ENCODE data around the gene MAP3K5.

Gene MAP3K5

DNA sequence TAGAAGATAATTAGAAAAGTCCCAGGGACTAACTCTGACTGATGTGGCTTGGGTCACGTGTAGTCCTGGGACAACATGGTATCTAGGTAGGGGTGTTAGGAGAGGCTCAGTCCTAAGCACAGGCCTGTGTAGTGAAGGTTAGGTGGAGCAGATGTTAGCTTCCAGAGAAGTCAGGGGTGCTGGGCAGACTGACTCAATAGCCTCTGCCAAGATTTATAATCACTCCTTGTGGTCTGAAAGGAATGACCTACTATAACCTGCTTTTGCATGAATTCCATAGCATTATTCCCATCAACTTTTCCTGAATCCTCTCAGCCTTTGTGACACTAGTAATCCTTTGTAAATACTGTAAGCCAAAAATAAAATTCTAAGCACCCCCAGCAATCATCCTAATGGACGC is 19.9 kb upstream of the MAP3K5 start:
- TF ChIP-seq SIN3A (IDR thresholded peaks at IDR 0.05; ENCODE audit: borderline replicate concordance, insufficient read depth, low read length) (no peak), POLR2AphosphoS5 (IDR thresholded peaks at IDR 0.05; ENCODE audit: low read depth, low read length) (no peak), FOXP2 (optimal IDR thresholded peaks at IDR 0.05; ENCODE audit: borderline replicate concordance, extremely low read depth, extremely low read length, insufficient read depth) (no peak), TAF1 (IDR thresholded peaks at IDR 0.05; ENCODE audit: borderline replicate concordance, insufficient read depth, low read length) (no peak)
- TF ChIP-seq, protein P1, sequence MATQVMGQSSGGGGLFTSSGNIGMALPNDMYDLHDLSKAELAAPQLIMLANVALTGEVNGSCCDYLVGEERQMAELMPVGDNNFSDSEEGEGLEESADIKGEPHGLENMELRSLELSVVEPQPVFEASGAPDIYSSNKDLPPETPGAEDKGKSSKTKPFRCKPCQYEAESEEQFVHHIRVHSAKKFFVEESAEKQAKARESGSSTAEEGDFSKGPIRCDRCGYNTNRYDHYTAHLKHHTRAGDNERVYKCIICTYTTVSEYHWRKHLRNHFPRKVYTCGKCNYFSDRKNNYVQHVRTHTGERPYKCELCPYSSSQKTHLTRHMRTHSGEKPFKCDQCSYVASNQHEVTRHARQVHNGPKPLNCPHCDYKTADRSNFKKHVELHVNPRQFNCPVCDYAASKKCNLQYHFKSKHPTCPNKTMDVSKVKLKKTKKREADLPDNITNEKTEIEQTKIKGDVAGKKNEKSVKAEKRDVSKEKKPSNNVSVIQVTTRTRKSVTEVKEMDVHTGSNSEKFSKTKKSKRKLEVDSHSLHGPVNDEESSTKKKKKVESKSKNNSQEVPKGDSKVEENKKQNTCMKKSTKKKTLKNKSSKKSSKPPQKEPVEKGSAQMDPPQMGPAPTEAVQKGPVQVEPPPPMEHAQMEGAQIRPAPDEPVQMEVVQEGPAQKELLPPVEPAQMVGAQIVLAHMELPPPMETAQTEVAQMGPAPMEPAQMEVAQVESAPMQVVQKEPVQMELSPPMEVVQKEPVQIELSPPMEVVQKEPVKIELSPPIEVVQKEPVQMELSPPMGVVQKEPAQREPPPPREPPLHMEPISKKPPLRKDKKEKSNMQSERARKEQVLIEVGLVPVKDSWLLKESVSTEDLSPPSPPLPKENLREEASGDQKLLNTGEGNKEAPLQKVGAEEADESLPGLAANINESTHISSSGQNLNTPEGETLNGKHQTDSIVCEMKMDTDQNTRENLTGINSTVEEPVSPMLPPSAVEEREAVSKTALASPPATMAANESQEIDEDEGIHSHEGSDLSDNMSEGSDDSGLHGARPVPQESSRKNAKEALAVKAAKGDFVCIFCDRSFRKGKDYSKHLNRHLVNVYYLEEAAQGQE (IDR thresholded peaks at IDR 0.05; ENCODE audit: insufficient read depth in 1 of 2, low read depth in 2 of 2, low read length in 2 of 2), result no peak

DNA sequence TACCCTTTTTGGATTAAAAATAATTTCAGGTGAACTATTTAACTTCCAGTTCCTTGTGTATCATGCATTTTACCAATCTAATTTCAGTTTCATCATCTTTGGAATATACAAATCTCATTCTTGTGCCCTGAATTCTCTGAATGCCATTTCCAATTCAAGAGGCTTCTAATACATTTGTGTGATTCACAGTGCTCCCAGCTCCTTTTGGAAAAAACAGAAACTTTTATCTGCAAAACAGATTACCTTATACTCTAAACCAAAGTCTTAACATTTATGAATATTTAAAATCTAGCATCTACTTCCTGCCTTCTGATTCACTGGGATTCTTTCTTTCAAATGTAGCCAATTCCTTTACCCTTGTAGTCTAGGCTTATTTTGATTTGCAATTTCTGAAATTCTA is 19.0 kb upstream of the MAP3K5 start:
- TF ChIP-seq SIN3A (IDR thresholded peaks at IDR 0.05; ENCODE audit: borderline replicate concordance, insufficient read depth, low read length), result no peak
- TF ChIP-seq POLR2AphosphoS5 (IDR thresholded peaks at IDR 0.05; ENCODE audit: low read depth, low read length), result no peak
- no peak for TF ChIP-seq FOXP2 (optimal IDR thresholded peaks at IDR 0.05; ENCODE audit: borderline replicate concordance, extremely low read depth, extremely low read length, insufficient read depth)
- no peak for TF ChIP-seq TAF1 (IDR thresholded peaks at IDR 0.05; ENCODE audit: borderline replicate concordance, insufficient read depth, low read length)
- TF ChIP-seq, protein P1 (IDR thresholded peaks at IDR 0.05; ENCODE audit: insufficient read depth in 1 of 2, low read depth in 2 of 2, low read length in 2 of 2), result no peak

DNA sequence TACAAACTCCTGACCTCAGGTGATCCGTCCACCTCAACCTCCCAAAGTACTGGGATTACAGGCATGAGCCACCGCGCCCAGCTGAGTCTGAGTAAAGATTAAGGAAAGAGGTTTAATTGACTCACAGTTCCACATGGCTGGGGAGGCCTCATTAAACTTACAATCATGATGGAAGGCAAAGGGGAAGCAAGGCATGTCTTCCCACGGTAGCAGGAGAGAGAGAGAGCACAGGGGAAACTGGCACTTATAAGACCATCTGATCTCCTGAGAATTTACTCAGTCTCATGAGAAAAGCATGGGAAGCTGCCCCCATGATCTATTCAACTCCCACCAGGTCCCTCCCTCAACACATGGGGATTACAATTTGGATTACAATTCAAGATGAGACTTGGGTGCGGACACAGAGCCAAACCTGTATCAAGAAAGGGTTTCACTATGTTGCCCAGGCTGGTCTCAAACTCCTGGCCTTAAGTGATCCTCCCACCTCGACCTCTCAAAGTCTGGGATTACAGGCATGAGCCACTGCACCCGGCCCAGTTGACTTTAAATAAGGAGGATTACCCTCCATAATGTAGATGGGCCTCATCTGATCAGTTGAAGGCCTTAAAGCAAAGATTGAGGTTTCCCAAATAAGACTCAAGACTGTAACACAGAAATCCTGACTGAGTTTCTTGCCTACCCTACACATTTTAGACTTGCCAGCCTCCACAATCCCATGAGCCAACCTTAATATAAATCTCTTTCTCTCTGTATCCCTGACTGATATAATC is 17.0 kb upstream of the MAP3K5 start:
- TF ChIP-seq FOXP2 (optimal IDR thresholded peaks at IDR 0.05; ENCODE audit: borderline replicate concordance, extremely low read depth, extremely low read length, insufficient read depth) (no peak), TAF1 (IDR thresholded peaks at IDR 0.05; ENCODE audit: borderline replicate concordance, insufficient read depth, low read length) (no peak), SIN3A (IDR thresholded peaks at IDR 0.05; ENCODE audit: borderline replicate concordance, insufficient read depth, low read length) (no peak), POLR2AphosphoS5 (IDR thresholded peaks at IDR 0.05; ENCODE audit: low read depth, low read length) (no peak)
- TF ChIP-seq, protein P1 (IDR thresholded peaks at IDR 0.05; ENCODE audit: insufficient read depth in 1 of 2, low read depth in 2 of 2, low read length in 2 of 2), result no peak

DNA sequence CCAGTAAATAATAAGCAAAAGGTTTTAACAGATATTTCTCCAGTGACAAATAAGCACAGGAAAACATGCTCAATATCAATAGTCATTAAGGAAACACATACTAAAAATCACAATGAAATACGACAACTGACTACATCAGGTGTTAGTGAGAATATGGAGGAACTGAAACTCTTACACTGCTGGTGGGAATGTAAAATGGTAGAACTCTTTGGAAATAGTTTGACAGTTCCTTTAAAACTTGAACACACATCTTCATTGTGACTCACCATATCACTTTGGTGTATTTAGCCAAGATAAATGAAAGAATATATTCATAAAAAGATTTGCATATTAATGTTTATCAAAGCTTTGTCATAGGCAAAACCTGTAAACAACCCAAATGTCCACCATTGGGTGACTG is 11.3 kb upstream of the MAP3K5 start:
- TF ChIP-seq, protein P1 (IDR thresholded peaks at IDR 0.05; ENCODE audit: insufficient read depth in 1 of 2, low read depth in 2 of 2, low read length in 2 of 2), result no peak
- TF ChIP-seq TAF1 (IDR thresholded peaks at IDR 0.05; ENCODE audit: borderline replicate concordance, insufficient read depth, low read length) (no peak), POLR2AphosphoS5 (IDR thresholded peaks at IDR 0.05; ENCODE audit: low read depth, low read length) (no peak), FOXP2 (optimal IDR thresholded peaks at IDR 0.05; ENCODE audit: borderline replicate concordance, extremely low read depth, extremely low read length, insufficient read depth) (no peak), SIN3A (IDR thresholded peaks at IDR 0.05; ENCODE audit: borderline replicate concordance, insufficient read depth, low read length) (no peak)
